Stimulated activated CD4-positive, alpha-beta T cell treated with anti-CD3 and anti-CD28 coated beads, Interleukin-4, amount 100 ng/mL, for 24 hours (primary cell): ENCODE measurements around the gene TNFSF8.

Experiments used
- DNase-seq: peaks from one replicate; pipeline ENCODE4 v3.0.0-alpha.2; 2020

The TNFSF8 gene

DNA sequence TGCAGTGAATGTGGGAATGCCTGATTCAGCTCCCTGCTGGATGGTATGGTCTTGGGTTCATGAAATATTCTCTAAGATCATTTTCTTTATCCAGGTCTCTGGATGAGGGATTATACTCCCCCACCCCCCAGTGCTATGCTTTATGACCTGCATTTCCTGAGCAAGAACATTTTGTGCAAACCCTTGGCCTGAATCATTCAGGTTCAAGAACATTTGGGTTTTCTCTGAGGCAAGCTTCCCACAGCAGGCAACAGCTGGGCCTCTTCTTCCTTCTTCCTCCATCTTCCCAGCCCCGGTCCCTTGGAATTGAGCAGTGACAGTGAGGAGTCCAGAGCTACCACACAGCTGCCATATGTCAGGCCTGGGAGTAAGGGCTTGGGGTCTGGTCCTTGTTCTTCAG is 65.9 kb downstream of the TNFSF8 start:
- no peak for DNase-seq

DNA sequence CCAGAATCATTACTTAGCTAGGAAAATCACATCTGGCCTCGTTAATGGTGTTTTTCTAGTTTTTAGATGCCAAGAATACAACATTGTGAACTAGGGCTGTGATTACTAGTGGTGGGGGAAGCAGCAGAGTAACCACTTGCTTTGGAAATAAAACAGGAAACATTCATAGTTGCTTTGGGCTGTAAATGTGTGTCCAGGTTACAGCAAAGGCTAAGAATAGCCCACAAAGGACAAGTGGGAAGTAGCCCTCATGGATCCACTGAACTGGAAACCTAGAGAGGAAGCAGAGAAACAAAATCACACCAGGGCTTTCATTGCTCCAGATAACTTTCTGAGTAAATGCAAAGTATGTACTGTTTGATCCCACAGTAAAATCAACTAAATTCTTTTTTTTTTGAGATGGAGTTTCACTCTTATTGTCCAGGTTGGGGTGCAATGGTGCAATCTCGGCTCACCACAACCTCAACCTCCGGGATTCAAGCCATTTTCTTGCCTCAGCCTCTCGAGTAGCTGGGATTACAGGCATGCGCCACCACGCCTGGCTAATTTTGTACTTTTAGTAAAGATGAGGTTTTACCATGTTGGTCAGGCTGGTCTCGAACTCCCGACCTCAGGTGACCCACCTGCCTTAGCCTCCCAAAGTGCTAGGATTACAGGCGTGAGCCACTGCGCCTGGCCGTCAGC is 68.3 kb downstream of the TNFSF8 start:
- no peak for DNase-seq

DNA sequence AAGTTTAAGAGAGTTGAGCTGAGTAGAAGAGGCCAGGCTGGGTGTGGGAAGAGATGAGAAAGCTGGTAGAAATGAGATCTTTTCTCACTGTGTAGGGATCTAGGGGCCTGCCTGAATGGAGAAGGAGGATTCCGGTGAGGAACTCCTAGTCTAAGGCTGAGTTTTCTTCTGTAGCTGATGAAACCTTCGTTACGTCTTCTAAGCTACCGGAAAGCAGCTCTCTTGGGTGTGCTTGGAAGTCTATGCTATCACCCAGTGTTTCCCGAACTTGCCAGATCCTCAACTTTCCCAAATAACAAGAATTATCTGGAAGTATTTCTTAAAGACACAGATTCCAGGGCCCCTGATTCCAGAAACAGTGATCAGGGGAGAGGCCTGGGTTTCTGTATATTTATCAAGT is 69.1 kb downstream of the TNFSF8 start:
- DNase-seq = no peak

DNA sequence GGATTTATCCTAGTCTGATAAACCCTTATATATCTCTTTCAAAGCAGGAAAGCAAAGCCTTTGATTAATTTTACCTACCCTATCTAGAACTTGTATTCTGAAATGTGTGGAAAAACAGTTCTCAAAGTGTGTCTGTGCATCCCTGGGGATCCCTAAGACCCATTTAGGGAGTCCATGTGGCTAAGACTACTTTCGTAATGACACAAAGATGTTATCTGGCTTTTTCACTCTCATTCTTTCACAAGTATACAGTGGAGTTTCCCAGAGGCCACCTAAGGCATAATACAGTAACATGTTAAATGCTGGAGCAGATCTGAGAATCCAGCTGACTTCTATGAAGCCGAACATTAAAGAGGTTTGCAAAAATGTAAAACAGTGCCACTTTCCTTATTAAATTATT is 70.2 kb downstream of the TNFSF8 start:
- DNase-seq = no peak

DNA sequence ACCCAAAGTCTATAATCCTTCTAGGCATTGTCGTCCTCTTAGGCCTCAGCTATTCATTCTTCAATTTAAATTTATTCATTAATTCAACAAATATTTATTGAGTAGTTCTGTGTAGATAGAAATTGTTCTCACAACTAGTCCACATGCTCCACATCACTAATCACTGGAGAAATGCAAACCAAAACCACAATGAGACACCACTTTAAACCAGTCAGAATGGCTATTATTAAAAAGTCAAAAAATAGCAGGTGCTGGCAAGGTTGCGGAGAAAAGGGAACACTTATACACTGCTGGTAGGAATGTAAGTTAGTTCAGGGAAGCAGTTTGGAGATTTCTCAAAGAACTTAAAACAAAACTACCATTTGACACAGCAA is 73.5 kb downstream of the TNFSF8 start:
- no peak for DNase-seq

DNA sequence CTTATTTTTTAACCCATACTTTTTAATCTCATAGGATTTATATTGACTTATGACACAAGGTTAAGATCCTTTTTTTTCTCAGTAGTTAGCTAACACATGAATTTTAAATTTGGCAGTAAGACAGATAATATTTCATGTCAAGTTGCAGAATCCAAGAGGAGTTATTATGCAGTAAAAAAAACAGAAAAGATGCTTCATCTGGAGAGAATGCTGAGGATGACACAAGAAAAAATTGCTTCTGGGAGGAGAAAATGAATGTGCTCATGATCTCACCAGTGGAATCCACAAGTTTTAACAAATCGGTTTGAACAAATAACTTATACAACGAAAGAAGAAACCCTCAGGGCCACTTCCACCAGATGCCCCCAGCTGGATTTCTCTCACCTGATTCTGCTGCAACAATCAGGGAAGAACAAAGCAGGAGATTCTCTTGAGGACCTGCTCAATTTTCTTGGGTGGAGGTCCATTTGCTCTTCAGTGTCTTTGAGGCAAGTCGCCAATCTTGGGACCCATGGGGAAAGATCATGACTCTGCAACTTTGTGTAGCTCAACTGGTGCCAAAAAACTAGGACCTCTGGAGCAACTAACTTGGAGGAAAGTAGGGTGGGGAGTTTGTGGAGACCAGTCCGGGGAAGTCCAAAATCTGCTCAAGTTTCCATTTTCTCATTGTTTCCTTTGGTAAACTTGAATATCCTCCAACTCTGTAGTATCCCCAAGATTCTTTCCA is 74.0 kb downstream of the TNFSF8 start:
- DNase-seq = no peak

- no peak for DNase-seq
These were observed 74.9 kb downstream of the TNFSF8 start for GRCh38 chr9:114855488-114855887.

DNA sequence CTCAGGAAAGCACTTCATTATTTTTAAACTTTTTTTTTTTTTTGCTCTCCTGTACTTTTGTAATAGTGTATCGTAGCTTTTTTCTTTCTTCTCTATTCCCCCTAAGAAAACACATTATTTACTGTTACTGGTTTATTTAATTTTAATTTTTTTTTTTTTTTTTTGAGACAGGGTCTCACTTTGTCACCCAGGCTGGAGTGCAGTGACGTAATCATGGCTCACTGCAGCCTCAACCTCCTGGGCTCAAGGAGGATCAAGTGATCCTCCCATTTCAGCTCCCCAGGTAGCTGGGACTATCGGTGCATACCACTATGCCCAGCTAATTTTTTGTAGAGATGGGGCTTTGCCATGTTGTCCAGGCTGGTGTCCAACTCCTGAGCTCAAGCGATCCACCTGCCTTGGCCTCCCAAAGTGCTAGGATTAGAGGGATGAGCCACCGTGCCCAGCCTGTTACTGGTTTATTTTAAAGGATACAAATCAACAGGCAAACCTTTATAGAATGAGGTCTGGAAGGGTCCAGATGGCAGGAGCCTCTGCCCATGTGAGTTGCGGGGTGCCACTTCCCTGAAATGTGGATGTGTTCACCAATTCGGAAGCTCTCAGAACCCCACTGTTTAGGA is 75.5 kb downstream of the TNFSF8 start:
- DNase-seq = no peak

GRCh38 chr9:114853071-114853855 is 77.1 kb downstream of the TNFSF8 start:
- no peak for DNase-seq

DNA sequence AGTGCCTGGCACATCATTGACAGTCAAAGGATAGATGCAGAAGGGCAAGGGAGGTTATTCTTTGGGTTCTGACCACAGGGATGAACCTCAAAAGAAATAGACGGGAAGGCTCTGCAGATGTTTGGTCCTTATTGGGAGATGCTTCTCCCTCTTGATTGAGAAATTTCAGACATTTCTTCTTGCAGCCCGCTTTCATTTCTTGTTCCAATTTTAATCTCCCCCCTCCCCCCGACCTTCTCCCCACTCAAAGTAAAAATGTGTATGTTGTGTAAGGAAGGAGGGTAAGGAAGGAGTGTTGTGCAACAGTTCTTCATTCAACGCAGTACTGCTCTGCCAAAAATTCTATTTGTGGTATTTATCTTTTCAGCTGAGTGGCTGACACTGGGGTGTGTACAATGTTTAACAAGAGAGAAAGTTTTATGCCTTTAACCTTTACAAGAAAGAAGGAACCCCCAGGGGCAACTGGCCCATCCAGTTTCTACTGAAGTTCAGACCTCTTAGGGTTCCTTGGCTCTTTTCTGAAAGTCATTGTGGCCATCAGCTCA is 78.3 kb downstream of the TNFSF8 start:
- DNase-seq = no peak

GRCh38 chr9:114851306-114851705 is 79.1 kb downstream of the TNFSF8 start:
- DNase-seq = no peak
